HepG2 (cell line): ENCODE data around the gene MAGEA12. TPM values are rescaled to one million over a fixed set of nuclear protein-coding genes. Genes with fewer than 3 reads are reported as not detected.

Source experiments
- ATAC-seq: fragments of 200-7000 bp; cut with Tn5 transposase; 3 replicates; pipeline ENCODE4 v1.9.1; 2020; ENCODE audit warnings: mild to moderate bottlenecking, moderate library complexity
- Bru-seq: library from RNA; stranded (reverse); fragments of 400-500 nt; gene quantifications from one replicate; lab custom pipeline; 2021; lab: Mats Ljungman, UMichigan
- BruChase-seq, 2 experiments: library from RNA; stranded (reverse); fragments of 400-500 nt; gene quantifications; one replicate each; lab custom pipeline; 2021; lab: Mats Ljungman, UMichigan
- BruUV-seq: library from RNA; stranded (reverse); fragments of 400-500 nt; replicated peaks from 2 replicates; lab custom pipeline; 2021; lab: Mats Ljungman, UMichigan
- CTCF ChIA-PET: fragments of 300-600 bp; formaldehyde crosslinking; extraction: SDS; loops from one replicate; lab custom pipeline; 2021; ENCODE audit warnings: low total read pairs, inconsistent platforms, low intra/inter-chr PET ratio; lab: Yijun Ruan, JAX
- POLR2A ChIA-PET: fragments of 350-600 bp; sonication (Branson Sonifier 250); formaldehyde crosslinking; loops from one replicate; lab custom pipeline; 2020; ENCODE audit warnings: antibody characterized with exemption, inconsistent platforms; lab: Yijun Ruan, JAX
- DNase-seq: peaks from one replicate; pipeline ENCODE4 v3.0.0-alpha.2; 2015; ENCODE audit warnings: low spot score
- FAIRE-seq: peaks from 3 replicates; lab custom pipeline; 2011; peaks lifted over from hg19 to GRCh38; lab: Jason Lieb, UNC
- H2AFZ ChIP-seq: one replicate; pipeline ENCODE4 v1.6.1; 2011; ENCODE audit warnings: low read length, inconsistent platforms
- H3K27ac ChIP-seq: fragments of 300-600 bp; 3 replicates; pipeline ENCODE4 v1.8.0; 2011; ENCODE audit warnings: mixed run types, mild to moderate bottlenecking, mixed read lengths, low read length, inconsistent platforms; ENCODE audit not compliant: insufficient read depth; ENCODE audit errors: extremely low read length
- H3K27me3 ChIP-seq, 2 experiments: fragments of 200-600 bp in 1 of 2; 2 replicates in 1 of 2; 3 replicates in 1 of 2; pipeline versions ENCODE4 v1.6.0 to v1.8.0; 2011; ENCODE audit warnings: low read length in 2 of 2, mild to moderate bottlenecking in 2 of 2, moderate library complexity in 2 of 2, inconsistent platforms in 1 of 2; ENCODE audit not compliant: insufficient read depth in 2 of 2, control insufficient read depth in 1 of 2
- H3K36me3 ChIP-seq, 2 experiments: fragments of 200-600 bp in 1 of 2; replicated peaks in 1 of 2; 2 replicates in 1 of 2; 3 replicates in 1 of 2; pipeline versions ENCODE4 v1.5.1 to v1.8.0; 2011; ENCODE audit warnings: low read length in 2 of 2, inconsistent platforms in 1 of 2; ENCODE audit not compliant: insufficient read depth in 2 of 2, control insufficient read depth in 1 of 2
- H3K4me1 ChIP-seq: 2 replicates; pipeline ENCODE4 v1.5.1; 2012; ENCODE audit warnings: low read length, inconsistent platforms; ENCODE audit not compliant: insufficient read depth
- H3K4me2 ChIP-seq: 2 replicates; pipeline ENCODE4 v1.6.0; 2011; ENCODE audit warnings: low read depth, low read length, inconsistent platforms
- H3K4me3 ChIP-seq, 3 experiments: fragments of 200-600 bp in 1 of 3; sonication (generic), shearing (Covaris generic) in 1 of 3; replicated peaks in 1 of 3; 2 replicates each; pipeline ENCODE4 v1.5.1; 2011 to 2016; ENCODE audit warnings: low read length in 3 of 3, inconsistent platforms in 2 of 3, low read depth in 2 of 3, mild to moderate bottlenecking in 2 of 3, control low read depth in 1 of 3, mixed read lengths in 1 of 3; ENCODE audit not compliant: insufficient read depth in 1 of 3
- H3K79me2 ChIP-seq: one replicate; pipeline ENCODE4 v1.6.1; 2011; ENCODE audit warnings: low read length, inconsistent platforms; ENCODE audit not compliant: insufficient read depth
- H3K9ac ChIP-seq: 2 replicates; pipeline ENCODE4 v1.6.0; 2011; ENCODE audit warnings: mild to moderate bottlenecking, low read depth, low read length, inconsistent platforms; ENCODE audit not compliant: insufficient read depth
- H3K9me3 ChIP-seq: 2 replicates; pipeline ENCODE4 v1.5.1; 2012; ENCODE audit warnings: mild to moderate bottlenecking, low read length
- H4K20me1 ChIP-seq: 2 replicates; pipeline ENCODE4 v1.6.0; 2011; ENCODE audit warnings: inconsistent platforms, mild to moderate bottlenecking, low read length, moderate library complexity; ENCODE audit not compliant: insufficient read depth
- MEIS2 ChIP-seq: sonication (generic); formaldehyde crosslinking; IDR thresholded peaks from 2 replicates; pipeline ENCODE4 v1.9.0; 2021; ENCODE audit warnings: mild to moderate bottlenecking, missing genetic modification reagents
- TAF15 ChIP-seq: fragments of 200-400 bp; formaldehyde crosslinking; IDR thresholded peaks from one replicate; pipeline ENCODE4 v1.6.1; 2018; ENCODE audit warnings: mild to moderate bottlenecking, low read depth, low read length; ENCODE audit not compliant: poor library complexity, severe bottlenecking
- ZNF143 ChIP-seq: sonication (generic); formaldehyde crosslinking; IDR thresholded peaks from 2 replicates; pipeline ENCODE4 v1.4.0; 2020; ENCODE audit warnings: missing genetic modification reagents
- ZNF878 ChIP-seq: sonication (generic); formaldehyde crosslinking; IDR thresholded peaks from 2 replicates; pipeline ENCODE4 v1.8.1; 2023; ENCODE audit warnings: mild to moderate bottlenecking, missing genetic modification reagents, moderate library complexity
- WGBS: methylation state at CpG from one replicate; pipeline ENCODE4 v1.1.6; 2017; ENCODE audit warnings: low lambda C conversion rate; 5-methylcytosine and 5-hydroxymethylcytosine counted together
- in situ Hi-C: cut with HindIII; loops from 2 replicates; pipeline ENCODE4 v1.10.0; 2017; ENCODE audit warnings: low pct_unique_long_range_greater_than_20kb; ENCODE audit not compliant: extremely low pct_ligation_motif_present
- intact Hi-C: fragments of 100-400 bp; cut with micrococcal nuclease; formaldehyde crosslinking; loops from one replicate; pipeline ENCODE4 v1.10.0; 2022; ENCODE audit not compliant: unreplicated experiment
- long read RNA-seq, 2 experiments: library from RNA in 1 of 2; library from polyadenylated mRNA in 1 of 2; stranded (forward) in 1 of 2; unstranded in 1 of 2; transcript quantifications; one replicate each; pipeline ENCODE4 v2.0.0, GENCODE V29; 2019 to 2022
- polyA minus RNA-seq, 3 experiments: library from RNA; depleted of rRNA, polyadenylated mRNA; stranded (reverse); fragments of >200 nt; gene quantifications; 2 replicates each; pipeline ENCODE4 v1.2.3, GENCODE V29; 2011; ENCODE audit warnings: low replicate concordance in 1 of 3
- polyA plus RNA-seq, 8 experiments: library from polyadenylated mRNA; depleted of rRNA in 3 of 8; stranded (reverse) in 7 of 8; unstranded in 1 of 8; fragments of >200 nt; fragmentation: Illumina TruSeq in 4 of 8; extraction: Trizol in 4 of 8; gene quantifications; 2 replicates each; pipeline versions ENCODE4 v1.2.1 to v1.2.3, GENCODE V29; 2011 to 2016; ENCODE audit warnings: low read depth in 4 of 8, missing spikeins in 1 of 8, mixed read lengths in 1 of 8; ENCODE audit not compliant: insufficient read depth in 1 of 8
- total RNA-seq, 5 experiments: library from RNA; depleted of rRNA; stranded (reverse); fragments of >200 nt; fragmentation: Illumina TruSeq; extraction: Trizol; gene quantifications; 2 replicates each; pipeline ENCODE4 v1.2.3, GENCODE V29; 2016; ENCODE audit warnings: low read depth in 1 of 5
- TF ChIP-seq, protein P1 (sequence below): sonication (generic); formaldehyde crosslinking; IDR thresholded peaks from 2 replicates; pipeline ENCODE4 v1.4.0; 2020; ENCODE audit warnings: missing genetic modification reagents, borderline replicate concordance
- TF ChIP-seq, protein P2 (sequence below): sonication (generic); formaldehyde crosslinking; IDR thresholded peaks from 2 replicates; pipeline ENCODE4 v1.8.0; 2022; ENCODE audit warnings: missing genetic modification reagents, mild to moderate bottlenecking, moderate library complexity, borderline replicate concordance

The MAGEA12 gene, protein sequence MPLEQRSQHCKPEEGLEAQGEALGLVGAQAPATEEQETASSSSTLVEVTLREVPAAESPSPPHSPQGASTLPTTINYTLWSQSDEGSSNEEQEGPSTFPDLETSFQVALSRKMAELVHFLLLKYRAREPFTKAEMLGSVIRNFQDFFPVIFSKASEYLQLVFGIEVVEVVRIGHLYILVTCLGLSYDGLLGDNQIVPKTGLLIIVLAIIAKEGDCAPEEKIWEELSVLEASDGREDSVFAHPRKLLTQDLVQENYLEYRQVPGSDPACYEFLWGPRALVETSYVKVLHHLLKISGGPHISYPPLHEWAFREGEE
- not detected in 2 replicates for total RNA-seq (2016; rRNA removed; fragmentation: Illumina TruSeq; extraction: Trizol)
- total RNA-seq (2016; cell fraction: cytosol; rRNA removed; fragmentation: Illumina TruSeq; extraction: Trizol; ENCODE audit: low read depth), result not detected in 2 replicates
- total RNA-seq (2016; cell fraction: insoluble cytoplasmic fraction; rRNA removed; fragmentation: Illumina TruSeq; extraction: Trizol), result 0.24 TPM in 1 of 2 replicates, not detected in the other
- not detected in 2 replicates for total RNA-seq (2016; cell fraction: membrane; rRNA removed; fragmentation: Illumina TruSeq; extraction: Trizol)
- total RNA-seq (2016; cell fraction: nucleus; rRNA removed; fragmentation: Illumina TruSeq; extraction: Trizol), result not detected in 2 replicates
- not detected in 2 replicates for polyA plus RNA-seq (2011; rRNA removed)
- polyA plus RNA-seq (2011; cell fraction: cytosol; rRNA removed), result not detected in 2 replicates
- polyA plus RNA-seq (2011; cell fraction: nucleus; rRNA removed), result not detected in 2 replicates
- polyA plus RNA-seq (2012), result not detected in 2 replicates
- not detected in 2 replicates for polyA plus RNA-seq (2016; cell fraction: cytosol; fragmentation: Illumina TruSeq; extraction: Trizol; ENCODE audit: low read depth)
- polyA plus RNA-seq (2016; cell fraction: insoluble cytoplasmic fraction; fragmentation: Illumina TruSeq; extraction: Trizol; ENCODE audit: low read depth), result not detected in 2 replicates
- polyA plus RNA-seq (2016; cell fraction: membrane; fragmentation: Illumina TruSeq; extraction: Trizol; ENCODE audit: low read depth), result not detected in 2 replicates
- not detected in 2 replicates for polyA plus RNA-seq (2016; cell fraction: nucleus; fragmentation: Illumina TruSeq; extraction: Trizol; ENCODE audit: insufficient read depth, low read depth)
- polyA minus RNA-seq (2011; rRNA and poly(A)+ RNA removed; ENCODE audit: low replicate concordance), result not detected in 2 replicates
- polyA minus RNA-seq (2011; cell fraction: cytosol; rRNA and poly(A)+ RNA removed), result not detected in 2 replicates
- not detected in 2 replicates for polyA minus RNA-seq (2011; cell fraction: nucleus; rRNA and poly(A)+ RNA removed)
- not detected for Bru-seq, nascent RNA
- BruChase-seq, experiment 1, labeled RNA remaining after a 6-hour chase, result not detected
- not detected for BruChase-seq, experiment 2, labeled RNA remaining after a 2-hour chase
- long read RNA-seq, experiment 1, result 0 reads
- long read RNA-seq, experiment 2, result 0 reads

DNA sequence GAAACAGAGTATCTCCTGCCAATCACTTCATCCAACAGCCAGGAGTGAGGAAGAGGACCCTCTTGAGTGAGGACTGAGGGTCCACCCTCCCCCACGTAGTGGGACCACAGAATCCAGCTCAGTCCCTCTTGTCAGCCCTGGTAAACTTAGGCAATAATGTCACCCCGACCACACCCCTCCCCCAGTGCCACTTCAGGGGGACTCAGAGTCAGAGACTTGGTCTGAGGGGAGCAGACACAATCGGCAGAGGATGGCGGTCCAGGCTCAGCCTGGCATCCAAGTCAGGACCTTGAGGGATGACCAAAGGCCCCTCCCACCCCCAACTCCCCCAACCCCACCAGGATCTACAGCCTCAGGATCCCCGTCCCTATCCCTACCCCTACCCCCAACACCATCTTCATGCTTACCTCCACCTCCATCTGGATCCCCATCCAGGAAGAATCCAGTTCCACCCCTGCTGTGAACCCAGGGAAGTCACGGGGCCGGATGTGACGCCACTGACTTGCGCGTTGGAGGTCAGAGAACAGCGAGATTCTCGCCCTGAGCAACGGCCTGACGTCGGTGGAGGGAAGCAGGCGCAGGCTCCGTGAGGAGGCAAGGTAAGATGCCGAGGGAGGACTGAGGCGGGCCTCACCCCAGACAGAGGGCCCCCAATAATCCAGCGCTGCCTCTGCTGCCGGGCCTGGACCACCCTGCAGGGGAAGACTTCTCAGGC, at the start of gene MAGEA12, which contains the start of gene CSAG1:
Gene MAGEA12, plus strand, starts transcription at position 497 of the 715 bp plus-strand sequence. CDS start 2,405 bp downstream, outside the sequence.
Gene CSAG1, minus strand, starts transcription at position 461 of the 715 bp plus-strand sequence. CDS start 1,261 bp downstream, outside the sequence.
- H3K4me2 ChIP-seq, result no peak within 1 kb of the TSS
- no peak within 1 kb of the TSS for H3K27ac ChIP-seq
- H3K9ac ChIP-seq, result no peak within 1 kb of the TSS
- intact Hi-C loops, result no loop called here
- no peaks in the 10 kb centered on the region for H3K36me3 ChIP-seq
- no peaks in the 10 kb centered on the region for H3K79me2 ChIP-seq
- no peaks in the 10 kb centered on the region for H3K27me3 ChIP-seq
- no TSS peak for BruUV-seq
- H3K9me3 ChIP-seq, result no peaks in the 10 kb centered on the region
- H4K20me1 ChIP-seq, result no peaks in the 10 kb centered on the region
- CTCF ChIA-PET, result no interaction called here
- no peak within 1 kb of the TSS for H2AFZ ChIP-seq
- no peak for DNase-seq
- FAIRE-seq, result no peak
- ATAC-seq, result no peak
- H3K4me3 ChIP-seq, result no peak within 1 kb of the TSS
- H3K4me1 ChIP-seq, result no peaks in the 10 kb centered on the region
- POLR2A ChIA-PET, result no interaction called here
- 31% methylated on average over 3 of the region's 21 CpGs for WGBS
- TF ChIP-seq ZNF143 (CRISPR knock-in tag) (no peak), ZNF878 (CRISPR knock-in tag) (no peak), MEIS2 (CRISPR knock-in tag) (no peak), TAF15 (no peak)
- TF ChIP-seq, protein P1, sequence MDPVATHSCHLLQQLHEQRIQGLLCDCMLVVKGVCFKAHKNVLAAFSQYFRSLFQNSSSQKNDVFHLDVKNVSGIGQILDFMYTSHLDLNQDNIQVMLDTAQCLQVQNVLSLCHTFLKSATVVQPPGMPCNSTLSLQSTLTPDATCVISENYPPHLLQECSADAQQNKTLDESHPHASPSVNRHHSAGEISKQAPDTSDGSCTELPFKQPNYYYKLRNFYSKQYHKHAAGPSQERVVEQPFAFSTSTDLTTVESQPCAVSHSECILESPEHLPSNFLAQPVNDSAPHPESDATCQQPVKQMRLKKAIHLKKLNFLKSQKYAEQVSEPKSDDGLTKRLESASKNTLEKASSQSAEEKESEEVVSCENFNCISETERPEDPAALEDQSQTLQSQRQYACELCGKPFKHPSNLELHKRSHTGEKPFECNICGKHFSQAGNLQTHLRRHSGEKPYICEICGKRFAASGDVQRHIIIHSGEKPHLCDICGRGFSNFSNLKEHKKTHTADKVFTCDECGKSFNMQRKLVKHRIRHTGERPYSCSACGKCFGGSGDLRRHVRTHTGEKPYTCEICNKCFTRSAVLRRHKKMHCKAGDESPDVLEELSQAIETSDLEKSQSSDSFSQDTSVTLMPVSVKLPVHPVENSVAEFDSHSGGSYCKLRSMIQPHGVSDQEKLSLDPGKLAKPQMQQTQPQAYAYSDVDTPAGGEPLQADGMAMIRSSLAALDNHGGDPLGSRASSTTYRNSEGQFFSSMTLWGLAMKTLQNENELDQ, result no peak
- TF ChIP-seq, protein P2, sequence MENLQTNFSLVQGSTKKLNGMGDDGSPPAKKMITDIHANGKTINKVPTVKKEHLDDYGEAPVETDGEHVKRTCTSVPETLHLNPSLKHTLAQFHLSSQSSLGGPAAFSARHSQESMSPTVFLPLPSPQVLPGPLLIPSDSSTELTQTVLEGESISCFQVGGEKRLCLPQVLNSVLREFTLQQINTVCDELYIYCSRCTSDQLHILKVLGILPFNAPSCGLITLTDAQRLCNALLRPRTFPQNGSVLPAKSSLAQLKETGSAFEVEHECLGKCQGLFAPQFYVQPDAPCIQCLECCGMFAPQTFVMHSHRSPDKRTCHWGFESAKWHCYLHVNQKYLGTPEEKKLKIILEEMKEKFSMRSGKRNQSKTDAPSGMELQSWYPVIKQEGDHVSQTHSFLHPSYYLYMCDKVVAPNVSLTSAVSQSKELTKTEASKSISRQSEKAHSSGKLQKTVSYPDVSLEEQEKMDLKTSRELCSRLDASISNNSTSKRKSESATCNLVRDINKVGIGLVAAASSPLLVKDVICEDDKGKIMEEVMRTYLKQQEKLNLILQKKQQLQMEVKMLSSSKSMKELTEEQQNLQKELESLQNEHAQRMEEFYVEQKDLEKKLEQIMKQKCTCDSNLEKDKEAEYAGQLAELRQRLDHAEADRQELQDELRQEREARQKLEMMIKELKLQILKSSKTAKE (CRISPR knock-in tag), result no peak
- TF ChIP-seq, all 625 proteins: peak for 0
- in situ Hi-C loops, result no loop called here
